ENCODE measurements around the gene PRPS1L1.

Gene PRPS1L1

DNA sequence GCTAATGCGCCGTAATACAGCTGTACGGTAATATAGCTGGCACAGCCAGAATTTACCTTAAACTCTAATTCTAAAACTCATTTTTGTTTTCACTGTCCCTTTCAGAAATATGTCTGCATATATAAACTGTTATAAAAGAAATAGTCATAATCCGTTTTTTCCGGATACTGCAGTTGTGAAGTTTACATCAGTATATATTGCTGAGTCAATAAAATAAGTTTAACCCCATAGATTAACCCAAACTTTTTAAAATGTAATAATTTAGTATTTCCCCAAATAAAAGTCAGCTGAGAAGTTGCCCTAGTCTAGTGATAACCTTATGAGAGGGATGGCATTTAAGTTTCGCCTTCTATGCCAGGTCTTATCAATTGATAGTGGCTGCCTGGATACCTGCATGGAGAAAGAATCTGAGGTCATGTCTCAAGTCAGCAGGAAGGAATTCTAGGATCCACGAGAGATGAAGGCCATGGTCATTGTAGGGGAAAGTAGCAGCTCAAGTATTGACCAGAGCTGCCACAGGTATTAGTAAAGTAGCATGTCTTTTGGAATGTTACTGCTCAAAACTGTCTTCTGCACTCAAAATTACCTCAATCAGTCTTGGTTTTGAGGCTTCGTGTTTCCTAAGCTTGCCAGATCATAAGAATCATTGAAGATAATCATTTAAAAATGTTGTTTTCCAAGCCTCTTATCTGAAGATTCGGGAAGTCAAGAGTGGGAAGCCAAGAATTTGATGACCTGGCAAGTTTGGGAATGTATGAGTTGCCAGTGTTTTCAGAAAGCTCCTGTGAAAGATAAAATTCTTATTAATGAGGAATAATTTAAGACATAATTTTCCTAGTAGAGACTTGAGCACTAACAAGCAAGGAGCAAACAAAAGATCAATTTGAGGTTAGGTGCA is 10.8 kb downstream of the PRPS1L1 start:
- H3K9me3 ChIP-seq (ENCODE audit: control insufficient read depth in 5 of 5, low read length in 5 of 5) = no peaks in the 10 kb centered on the region
- H3K27ac ChIP-seq (ENCODE audit: low read depth, low read length) = no peak overlapping the region
- no peak overlapping the region for H3K9ac ChIP-seq (ENCODE audit: low read length in 5 of 5)
- H3K36me3 ChIP-seq (ENCODE audit: control insufficient read depth in 5 of 5, insufficient read depth in 5 of 5, low read length in 5 of 5) = no peaks in the 10 kb centered on the region
- peaks cover 0 to 19% (median 8%) of the 10 kb centered on the region in 5 donors for H3K4me1 ChIP-seq (ENCODE audit: control insufficient read depth in 5 of 5, insufficient read depth in 5 of 5, low read length in 5 of 5)
- no peak overlapping the region for H3K4me3 ChIP-seq (ENCODE audit: low read depth in 1 of 5, low read length in 5 of 5)
- no peaks in the 10 kb centered on the region for H3K27me3 ChIP-seq (ENCODE audit: control insufficient read depth in 5 of 5, insufficient read depth in 4 of 5, low read length in 5 of 5)

DNA sequence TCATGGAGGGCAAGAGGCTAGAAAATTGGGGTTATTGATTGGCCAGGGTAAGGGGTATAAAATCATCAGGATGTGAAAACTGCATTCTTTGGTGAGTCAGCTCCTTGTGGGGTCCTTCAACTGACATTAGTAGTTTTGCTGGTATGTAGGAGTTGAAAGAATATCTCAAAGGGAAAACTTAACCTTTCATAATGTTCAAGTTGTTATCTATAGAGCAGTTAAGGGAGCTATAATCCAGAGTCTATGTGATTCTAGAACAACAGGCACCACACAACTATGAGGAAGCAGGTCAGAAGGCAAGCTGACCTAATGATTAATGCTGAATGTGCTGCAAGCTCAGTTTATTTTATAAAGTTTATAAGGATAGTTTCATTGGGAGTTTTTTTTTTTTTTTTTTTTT is 13.7 kb downstream of the PRPS1L1 start:
- Histone ChIP-seq H3K4me1 (ENCODE audit: control insufficient read depth in 5 of 5, insufficient read depth in 5 of 5, low read length in 5 of 5) (peaks cover 0 to 3% (median under 1%) of the 10 kb centered on the region in 5 donors), H3K9me3 (ENCODE audit: control insufficient read depth in 5 of 5, low read length in 5 of 5) (no peaks in the 10 kb centered on the region), H3K27me3 (ENCODE audit: control insufficient read depth in 5 of 5, insufficient read depth in 4 of 5, low read length in 5 of 5) (no peaks in the 10 kb centered on the region), H3K9ac (ENCODE audit: low read length in 5 of 5) (no peak overlapping the region), H3K27ac (ENCODE audit: low read depth, low read length) (no peak overlapping the region), H3K4me3 (ENCODE audit: low read depth in 1 of 5, low read length in 5 of 5) (no peak overlapping the region), H3K36me3 (ENCODE audit: control insufficient read depth in 5 of 5, insufficient read depth in 5 of 5, low read length in 5 of 5) (no peaks in the 10 kb centered on the region)

DNA sequence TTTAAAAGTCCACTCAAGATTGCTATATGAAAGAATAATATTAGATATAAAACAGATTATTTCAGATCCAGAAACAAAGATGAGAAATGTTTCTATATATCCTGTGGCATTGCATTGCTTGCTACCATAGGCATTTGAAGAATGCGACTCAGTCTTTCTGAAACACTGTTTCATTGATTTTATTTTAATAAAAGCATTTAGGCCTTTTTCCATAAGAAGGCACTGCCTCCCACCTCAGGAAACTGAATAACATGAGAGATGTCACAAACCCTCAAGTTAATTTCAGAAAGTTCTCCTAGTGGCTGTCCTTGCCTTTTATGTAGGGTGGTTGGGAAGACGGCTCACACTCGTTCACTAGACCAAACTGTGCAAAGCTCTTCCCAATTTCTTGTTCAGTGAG is 23.3 kb downstream of the PRPS1L1 start:
- H3K27me3 ChIP-seq (ENCODE audit: control insufficient read depth in 5 of 5, insufficient read depth in 4 of 5, low read length in 5 of 5) = no peaks in the 10 kb centered on the region
- H3K9me3 ChIP-seq (ENCODE audit: control insufficient read depth in 5 of 5, low read length in 5 of 5) = no peaks in the 10 kb centered on the region
- H3K4me3 ChIP-seq (ENCODE audit: low read depth in 1 of 5, low read length in 5 of 5) = no peak overlapping the region
- no peaks in the 10 kb centered on the region for H3K36me3 ChIP-seq (ENCODE audit: control insufficient read depth in 5 of 5, insufficient read depth in 5 of 5, low read length in 5 of 5)
- no peak overlapping the region for H3K9ac ChIP-seq (ENCODE audit: low read length in 5 of 5)
- no peak overlapping the region for H3K27ac ChIP-seq (ENCODE audit: low read depth, low read length)
- H3K4me1 ChIP-seq (ENCODE audit: control insufficient read depth in 5 of 5, insufficient read depth in 5 of 5, low read length in 5 of 5) = no peaks in the 10 kb centered on the region

DNA sequence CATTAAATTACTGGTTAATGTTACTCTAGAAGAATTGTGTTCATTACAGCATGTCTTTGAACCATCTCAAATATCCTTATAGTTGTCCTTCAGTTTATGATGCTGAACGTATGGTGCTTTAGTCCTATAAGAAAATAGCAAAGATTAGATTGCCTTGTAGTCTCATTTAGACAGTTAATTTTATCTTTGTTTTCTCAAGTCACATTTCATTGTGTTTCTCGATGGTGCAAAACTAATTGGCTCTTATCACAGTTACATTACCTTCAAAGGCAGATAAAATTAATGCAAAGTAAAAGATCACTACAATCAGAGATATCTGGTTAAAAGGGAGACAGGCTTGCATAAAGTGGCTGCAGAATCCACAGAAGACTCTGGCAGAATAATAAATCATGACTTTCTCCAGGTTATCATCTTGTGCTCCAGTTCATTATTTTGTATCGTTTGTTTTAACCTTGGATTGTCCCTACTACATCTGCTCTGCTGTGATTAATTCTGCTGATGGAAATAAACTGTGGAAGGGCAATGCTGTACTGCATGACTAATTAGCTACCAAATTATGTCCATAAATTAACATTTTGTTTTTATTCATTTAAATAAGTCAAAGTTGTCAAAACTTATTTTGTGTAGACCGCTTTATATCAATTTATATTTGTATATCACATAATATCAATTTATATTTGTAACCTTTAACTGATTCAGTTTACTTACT is 24.2 kb downstream of the PRPS1L1 start:
- Histone ChIP-seq H3K4me3 (ENCODE audit: low read depth in 1 of 5, low read length in 5 of 5) (no peak overlapping the region), H3K9me3 (ENCODE audit: control insufficient read depth in 5 of 5, low read length in 5 of 5) (peaks cover 0 to 6% (median 5%) of the 10 kb centered on the region in 5 donors), H3K27me3 (ENCODE audit: control insufficient read depth in 5 of 5, insufficient read depth in 4 of 5, low read length in 5 of 5) (no peaks in the 10 kb centered on the region), H3K36me3 (ENCODE audit: control insufficient read depth in 5 of 5, insufficient read depth in 5 of 5, low read length in 5 of 5) (no peaks in the 10 kb centered on the region), H3K9ac (ENCODE audit: low read length in 5 of 5) (no peak overlapping the region), H3K27ac (ENCODE audit: low read depth, low read length) (no peak overlapping the region), H3K4me1 (ENCODE audit: control insufficient read depth in 5 of 5, insufficient read depth in 5 of 5, low read length in 5 of 5) (no peaks in the 10 kb centered on the region)

DNA sequence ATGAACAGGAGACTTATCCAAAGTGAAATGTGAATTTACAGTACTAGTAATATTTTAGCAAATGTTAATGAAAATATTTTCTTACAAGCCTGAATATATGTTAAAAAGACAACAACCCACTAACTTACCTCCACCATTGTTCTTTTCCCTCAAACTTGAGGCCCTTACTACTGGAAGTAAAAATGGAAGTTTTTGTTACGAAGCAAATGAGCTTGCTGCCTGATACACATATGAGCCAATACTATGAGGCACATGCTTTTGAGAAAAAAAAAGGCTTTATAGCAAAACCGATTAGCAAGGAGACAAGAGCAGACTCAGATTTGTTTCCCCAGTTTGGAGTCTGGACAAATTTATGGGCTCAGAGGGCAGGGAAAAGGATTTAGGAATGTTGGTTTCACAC is 29.0 kb downstream of the PRPS1L1 start:
- Histone ChIP-seq H3K36me3 (ENCODE audit: control insufficient read depth in 5 of 5, insufficient read depth in 5 of 5, low read length in 5 of 5) (no peaks in the 10 kb centered on the region), H3K9me3 (ENCODE audit: control insufficient read depth in 5 of 5, low read length in 5 of 5) (peaks cover 0 to 6% (median 5%) of the 10 kb centered on the region in 5 donors), H3K27ac (ENCODE audit: low read depth, low read length) (no peak overlapping the region), H3K9ac (ENCODE audit: low read length in 5 of 5) (no peak overlapping the region), H3K27me3 (ENCODE audit: control insufficient read depth in 5 of 5, insufficient read depth in 4 of 5, low read length in 5 of 5) (no peaks in the 10 kb centered on the region), H3K4me1 (ENCODE audit: control insufficient read depth in 5 of 5, insufficient read depth in 5 of 5, low read length in 5 of 5) (no peaks in the 10 kb centered on the region), H3K4me3 (ENCODE audit: low read depth in 1 of 5, low read length in 5 of 5) (no peak overlapping the region)

DNA sequence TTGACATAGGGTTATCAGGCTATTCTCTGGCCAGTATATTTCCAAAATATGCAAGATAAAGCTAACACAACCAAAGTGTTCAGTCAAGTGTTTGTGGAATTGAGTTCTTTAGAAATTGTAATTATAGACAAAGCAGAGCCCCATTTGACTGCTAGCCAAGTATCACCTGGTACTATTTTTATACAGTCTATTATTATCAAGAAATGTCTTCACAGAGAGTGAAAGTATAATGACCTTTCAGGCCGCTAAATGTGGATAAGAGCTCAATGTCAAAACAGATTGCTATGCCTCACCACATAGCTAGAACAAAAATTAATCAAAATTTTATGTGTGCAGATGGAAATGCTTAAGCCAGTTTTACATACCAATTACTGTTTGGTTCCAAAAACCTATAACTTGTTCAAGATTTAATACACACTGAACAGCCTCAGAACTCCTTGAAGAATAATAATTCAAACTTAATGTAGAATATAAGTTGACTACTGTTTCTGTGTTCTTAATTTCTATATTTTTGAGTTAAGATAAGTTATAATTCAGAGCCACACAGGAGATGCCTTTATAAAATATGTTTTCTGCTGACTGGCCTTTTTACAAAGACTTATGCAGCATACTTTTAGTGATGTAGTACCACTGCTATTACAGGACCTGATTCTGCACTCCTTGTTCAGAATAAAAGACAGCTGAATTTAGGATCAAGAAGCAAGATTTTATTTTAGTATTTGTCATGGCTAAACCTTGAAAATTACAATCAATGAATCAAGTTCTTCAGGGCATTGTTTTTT is 31.0 kb downstream of the PRPS1L1 start:
- H3K9me3 ChIP-seq (ENCODE audit: control insufficient read depth in 5 of 5, low read length in 5 of 5) = peaks cover 0 to 6% (median 5%) of the 10 kb centered on the region in 5 donors
- H3K27me3 ChIP-seq (ENCODE audit: control insufficient read depth in 5 of 5, insufficient read depth in 4 of 5, low read length in 5 of 5) = no peaks in the 10 kb centered on the region
- no peak overlapping the region for H3K4me3 ChIP-seq (ENCODE audit: low read depth in 1 of 5, low read length in 5 of 5)
- H3K4me1 ChIP-seq (ENCODE audit: control insufficient read depth in 5 of 5, insufficient read depth in 5 of 5, low read length in 5 of 5) = no peaks in the 10 kb centered on the region
- H3K27ac ChIP-seq (ENCODE audit: low read depth, low read length) = no peak overlapping the region
- H3K36me3 ChIP-seq (ENCODE audit: control insufficient read depth in 5 of 5, insufficient read depth in 5 of 5, low read length in 5 of 5) = no peaks in the 10 kb centered on the region
- H3K9ac ChIP-seq (ENCODE audit: low read length in 5 of 5) = no peak overlapping the region

DNA sequence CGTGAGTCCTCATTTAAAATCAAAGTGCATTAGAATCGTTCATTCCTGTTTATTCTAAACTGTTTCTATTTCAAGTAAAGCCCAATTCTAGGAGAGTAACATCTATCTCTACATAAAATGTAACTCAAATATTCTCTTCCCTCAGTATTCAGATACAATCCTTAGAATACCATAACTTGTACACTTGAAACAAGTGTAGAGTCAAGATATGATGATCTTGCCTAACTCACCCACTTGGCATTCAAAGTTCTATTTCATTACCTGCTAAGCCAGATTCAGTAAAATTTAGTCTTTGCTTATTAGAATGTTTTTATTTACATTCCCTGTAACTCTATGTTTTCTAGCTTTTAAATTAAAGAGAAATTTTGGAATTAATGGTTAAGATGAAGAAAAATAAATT is 31.6 kb downstream of the PRPS1L1 start:
- H3K36me3 ChIP-seq (ENCODE audit: control insufficient read depth in 5 of 5, insufficient read depth in 5 of 5, low read length in 5 of 5) = no peaks in the 10 kb centered on the region
- H3K4me3 ChIP-seq (ENCODE audit: low read depth in 1 of 5, low read length in 5 of 5) = no peak overlapping the region
- no peak overlapping the region for H3K9ac ChIP-seq (ENCODE audit: low read length in 5 of 5)
- peaks cover 0 to 6% (median 5%) of the 10 kb centered on the region in 5 donors for H3K9me3 ChIP-seq (ENCODE audit: control insufficient read depth in 5 of 5, low read length in 5 of 5)
- H3K4me1 ChIP-seq (ENCODE audit: control insufficient read depth in 5 of 5, insufficient read depth in 5 of 5, low read length in 5 of 5) = no peaks in the 10 kb centered on the region
- no peaks in the 10 kb centered on the region for H3K27me3 ChIP-seq (ENCODE audit: control insufficient read depth in 5 of 5, insufficient read depth in 4 of 5, low read length in 5 of 5)
- H3K27ac ChIP-seq (ENCODE audit: low read depth, low read length) = no peak overlapping the region

DNA sequence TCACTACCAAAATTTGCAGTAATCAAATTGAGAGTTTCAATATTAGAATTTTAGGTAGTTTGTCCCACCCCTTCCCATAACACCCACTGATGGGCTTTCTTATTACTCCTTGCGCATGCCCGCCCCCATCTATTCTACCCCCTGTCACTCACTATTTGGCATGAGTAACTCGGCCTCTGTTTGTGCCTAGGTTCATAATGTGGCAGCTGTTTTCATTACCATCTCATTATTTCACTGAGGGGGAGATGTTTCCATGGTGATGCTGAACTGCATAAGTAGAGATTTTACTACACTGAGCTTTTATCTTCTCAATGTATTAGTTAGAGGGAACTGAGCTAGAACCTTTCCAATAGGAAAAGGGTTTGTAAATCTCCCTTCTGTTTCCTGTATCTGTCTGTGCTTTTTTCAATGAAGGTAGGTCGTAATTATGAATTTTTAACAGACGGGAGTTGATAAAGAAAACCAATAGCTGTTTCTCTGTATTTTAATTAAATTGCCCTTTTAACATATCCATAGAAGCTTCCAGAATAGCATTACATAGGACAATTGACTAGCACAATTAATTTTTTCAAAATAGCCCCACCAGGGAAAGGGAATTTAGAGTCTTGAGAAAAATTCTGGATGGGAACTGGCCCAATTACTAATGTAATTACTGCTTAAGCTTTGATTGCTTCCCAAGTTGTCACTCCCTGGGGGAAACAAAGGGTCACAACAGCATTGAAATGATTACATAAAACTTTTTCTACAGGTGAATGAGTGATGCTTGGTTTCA is 33.4 kb downstream of the PRPS1L1 start:
- H3K4me3 ChIP-seq (ENCODE audit: low read depth in 1 of 5, low read length in 5 of 5) = no peak overlapping the region
- H3K4me1 ChIP-seq (ENCODE audit: control insufficient read depth in 5 of 5, insufficient read depth in 5 of 5, low read length in 5 of 5) = no peaks in the 10 kb centered on the region
- no peaks in the 10 kb centered on the region for H3K27me3 ChIP-seq (ENCODE audit: control insufficient read depth in 5 of 5, insufficient read depth in 4 of 5, low read length in 5 of 5)

DNA sequence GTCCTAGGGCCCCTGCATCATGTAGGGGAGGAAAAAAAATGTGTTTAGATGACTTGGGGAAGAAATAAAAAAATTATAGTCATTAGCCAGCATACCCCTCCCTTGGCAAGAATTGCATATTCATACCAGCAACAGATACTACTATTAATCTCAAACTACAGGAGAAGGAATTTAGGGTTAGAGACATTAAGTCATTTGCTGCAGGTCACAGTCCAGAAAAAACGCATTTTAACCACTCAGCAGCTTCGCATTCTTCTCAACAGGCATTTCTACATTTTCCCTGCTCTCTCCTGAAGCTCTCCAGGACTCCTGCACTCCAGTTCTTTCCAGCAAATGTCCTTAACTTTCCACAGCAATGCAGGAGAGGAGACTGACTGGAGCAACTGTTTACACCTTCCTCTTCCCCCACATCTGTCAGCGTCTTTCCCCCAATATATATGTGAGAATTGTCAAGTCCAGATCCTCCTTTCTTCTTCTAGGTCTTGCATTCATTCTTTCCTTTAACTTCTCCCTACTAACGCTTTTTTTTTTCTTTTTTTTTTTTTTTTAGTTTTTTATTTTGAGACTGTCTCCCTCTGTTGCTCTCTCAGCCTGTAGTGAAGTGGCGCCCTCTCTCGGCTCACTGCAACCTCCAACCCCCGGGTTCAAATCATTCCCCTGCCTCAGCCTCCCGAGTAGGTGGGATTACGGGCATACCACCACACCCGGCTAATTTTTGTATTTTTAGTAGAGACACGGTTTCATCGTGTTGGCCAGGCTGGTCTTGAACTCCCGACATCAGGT is 35.6 kb downstream of the PRPS1L1 start:
- no peak overlapping the region for H3K4me3 ChIP-seq (ENCODE audit: low read depth in 1 of 5, low read length in 5 of 5)
- H3K36me3 ChIP-seq (ENCODE audit: control insufficient read depth in 5 of 5, insufficient read depth in 5 of 5, low read length in 5 of 5) = no peaks in the 10 kb centered on the region
- H3K27me3 ChIP-seq (ENCODE audit: control insufficient read depth in 5 of 5, insufficient read depth in 4 of 5, low read length in 5 of 5) = no peaks in the 10 kb centered on the region
- H3K9me3 ChIP-seq (ENCODE audit: control insufficient read depth in 5 of 5, low read length in 5 of 5) = no peaks in the 10 kb centered on the region
- H3K4me1 ChIP-seq (ENCODE audit: control insufficient read depth in 5 of 5, insufficient read depth in 5 of 5, low read length in 5 of 5) = peaks cover 0 to under 1% (median 0%) of the 10 kb centered on the region in 5 donors
- H3K27ac ChIP-seq (ENCODE audit: low read depth, low read length) = no peak overlapping the region
- H3K9ac ChIP-seq (ENCODE audit: low read length in 5 of 5) = no peak overlapping the region

More for the DNA sequence above, 33.4 kb downstream of the PRPS1L1 start:
- Histone ChIP-seq H3K36me3 (ENCODE audit: control insufficient read depth in 5 of 5, insufficient read depth in 5 of 5, low read length in 5 of 5) (no peaks in the 10 kb centered on the region), H3K27ac (ENCODE audit: low read depth, low read length) (no peak overlapping the region), H3K9ac (ENCODE audit: low read length in 5 of 5) (no peak overlapping the region), H3K9me3 (ENCODE audit: control insufficient read depth in 5 of 5, low read length in 5 of 5) (peaks cover 0 to 6% (median 5%) of the 10 kb centered on the region in 5 donors)
